Measurements from ENCODE around the gene TPRG1L. TPM values are rescaled to one million over a fixed set of nuclear protein-coding genes. Genes with fewer than 3 reads are reported as not detected.
A peak's percentile ranks its signal among the peaks of the same experiment; 100 is the strongest.

The TPRG1L gene
- total and polyA plus RNA-seq, 10 of the 15 experiments (the other 5 are each of a cell fraction or from before 2014, with no cell fraction given) = 1.5 to 16.5 (median 8.0) TPM

DNA sequence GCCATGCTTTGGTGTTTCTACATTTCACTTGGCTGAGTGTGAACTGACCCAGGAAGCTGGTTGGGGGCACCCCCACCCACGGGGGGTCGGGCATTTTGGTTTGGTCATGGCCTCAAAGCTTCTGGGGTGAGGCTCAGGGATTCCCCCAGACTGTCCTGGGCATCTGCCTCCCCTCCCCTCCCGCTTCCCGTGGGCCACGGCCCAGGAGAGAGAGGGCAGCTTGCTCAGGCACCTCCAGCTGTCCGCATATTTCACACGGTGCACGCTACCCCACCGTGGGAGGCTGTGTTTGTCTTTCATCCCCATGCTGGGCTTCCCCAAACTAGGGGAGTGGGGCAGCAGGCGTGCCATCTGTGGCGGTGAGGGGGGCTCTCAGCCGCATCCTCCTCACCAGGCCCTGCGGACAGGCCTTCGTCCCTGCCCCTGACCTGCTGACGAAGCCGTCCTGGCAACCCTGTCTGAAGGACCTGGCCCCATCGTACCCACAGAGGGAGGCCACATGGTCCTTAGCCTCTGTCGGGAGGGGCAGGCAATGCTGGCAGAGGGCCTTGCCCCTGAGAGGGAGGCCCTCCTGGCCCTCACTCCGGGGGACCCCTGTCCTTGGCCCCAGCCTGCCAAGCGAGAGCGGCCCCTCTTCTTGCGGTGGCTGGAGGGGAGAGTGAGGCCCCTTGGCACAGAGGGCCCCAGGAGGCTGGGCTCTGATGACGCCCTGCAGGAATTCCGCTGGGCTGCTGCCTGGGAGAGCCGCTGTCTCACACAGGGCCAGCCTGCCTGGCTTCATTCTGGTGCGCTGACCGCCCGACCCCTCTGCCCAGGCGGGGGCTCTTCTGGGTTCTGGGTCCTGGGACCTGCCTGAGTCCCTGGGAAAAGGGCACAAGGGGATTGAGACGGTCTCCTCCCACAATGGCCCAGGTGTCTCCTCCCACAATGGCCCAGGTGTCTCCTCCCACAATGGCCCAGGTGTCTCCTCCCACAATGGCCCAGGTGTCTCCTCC, 49.6 kb downstream of the TPRG1L start (continued):
- TF ChIP-seq, protein P1, sequence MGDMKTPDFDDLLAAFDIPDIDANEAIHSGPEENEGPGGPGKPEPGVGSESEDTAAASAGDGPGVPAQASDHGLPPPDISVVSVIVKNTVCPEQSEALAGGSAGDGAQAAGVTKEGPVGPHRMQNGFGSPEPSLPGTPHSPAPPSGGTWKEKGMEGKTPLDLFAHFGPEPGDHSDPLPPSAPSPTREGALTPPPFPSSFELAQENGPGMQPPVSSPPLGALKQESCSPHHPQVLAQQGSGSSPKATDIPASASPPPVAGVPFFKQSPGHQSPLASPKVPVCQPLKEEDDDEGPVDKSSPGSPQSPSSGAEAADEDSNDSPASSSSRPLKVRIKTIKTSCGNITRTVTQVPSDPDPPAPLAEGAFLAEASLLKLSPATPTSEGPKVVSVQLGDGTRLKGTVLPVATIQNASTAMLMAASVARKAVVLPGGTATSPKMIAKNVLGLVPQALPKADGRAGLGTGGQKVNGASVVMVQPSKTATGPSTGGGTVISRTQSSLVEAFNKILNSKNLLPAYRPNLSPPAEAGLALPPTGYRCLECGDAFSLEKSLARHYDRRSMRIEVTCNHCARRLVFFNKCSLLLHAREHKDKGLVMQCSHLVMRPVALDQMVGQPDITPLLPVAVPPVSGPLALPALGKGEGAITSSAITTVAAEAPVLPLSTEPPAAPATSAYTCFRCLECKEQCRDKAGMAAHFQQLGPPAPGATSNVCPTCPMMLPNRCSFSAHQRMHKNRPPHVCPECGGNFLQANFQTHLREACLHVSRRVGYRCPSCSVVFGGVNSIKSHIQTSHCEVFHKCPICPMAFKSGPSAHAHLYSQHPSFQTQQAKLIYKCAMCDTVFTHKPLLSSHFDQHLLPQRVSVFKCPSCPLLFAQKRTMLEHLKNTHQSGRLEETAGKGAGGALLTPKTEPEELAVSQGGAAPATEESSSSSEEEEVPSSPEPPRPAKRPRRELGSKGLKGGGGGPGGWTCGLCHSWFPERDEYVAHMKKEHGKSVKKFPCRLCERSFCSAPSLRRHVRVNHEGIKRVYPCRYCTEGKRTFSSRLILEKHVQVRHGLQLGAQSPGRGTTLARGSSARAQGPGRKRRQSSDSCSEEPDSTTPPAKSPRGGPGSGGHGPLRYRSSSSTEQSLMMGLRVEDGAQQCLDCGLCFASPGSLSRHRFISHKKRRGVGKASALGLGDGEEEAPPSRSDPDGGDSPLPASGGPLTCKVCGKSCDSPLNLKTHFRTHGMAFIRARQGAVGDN (IDR thresholded peaks at IDR 0.05) = peak; percentile 59
- TF ChIP-seq MAX (IDR thresholded peaks at IDR 0.05; ENCODE audit: low read depth, low read length) (peak; percentile 54), TAF1 (IDR thresholded peaks at IDR 0.05; ENCODE audit: borderline replicate concordance, low read depth, low read length) (no peak), ESRRA (IDR thresholded peaks at IDR 0.05; ENCODE audit: low read length) (no peak), ZSCAN29 (IDR thresholded peaks at IDR 0.05) (no peak), EGR1 (IDR thresholded peaks at IDR 0.05; ENCODE audit: borderline replicate concordance in 1 of 2, low read depth in 2 of 2, low read length in 2 of 2) (no peak; a peak in 1 of 3 replicates), PKNOX1 (IDR thresholded peaks at IDR 0.05) (no peak), LARP7 (IDR thresholded peaks at IDR 0.05) (0 out of 2 replicates have a peak, but pooled peaks have one; percentile 58), GABPA (IDR thresholded peaks at IDR 0.05; ENCODE audit: low read depth) (no peak), NFYA (IDR thresholded peaks at IDR 0.05; ENCODE audit: borderline replicate concordance, low read depth, low read length) (no peak), MTA3 (IDR thresholded peaks at IDR 0.05; ENCODE audit: borderline replicate concordance, low read length) (no peak), TCF12 (IDR thresholded peaks at IDR 0.05; ENCODE audit: low read depth, low read length) (peak; percentile 86), RUNX3 (IDR thresholded peaks at IDR 0.05; ENCODE audit: low read length) (no peak), POU2F2 (IDR thresholded peaks at IDR 0.05; ENCODE audit: borderline replicate concordance, low read depth, low read length) (peak; percentile 39; the same call in 1 of the 3 replicates), WRNIP1 (IDR thresholded peaks at IDR 0.05; ENCODE audit: borderline replicate concordance, low read depth, low read length) (no peak), SMAD1 (IDR thresholded peaks at IDR 0.05; ENCODE audit: low read depth, partially characterized antibody) (no peak)
- TF ChIP-seq, protein P2, sequence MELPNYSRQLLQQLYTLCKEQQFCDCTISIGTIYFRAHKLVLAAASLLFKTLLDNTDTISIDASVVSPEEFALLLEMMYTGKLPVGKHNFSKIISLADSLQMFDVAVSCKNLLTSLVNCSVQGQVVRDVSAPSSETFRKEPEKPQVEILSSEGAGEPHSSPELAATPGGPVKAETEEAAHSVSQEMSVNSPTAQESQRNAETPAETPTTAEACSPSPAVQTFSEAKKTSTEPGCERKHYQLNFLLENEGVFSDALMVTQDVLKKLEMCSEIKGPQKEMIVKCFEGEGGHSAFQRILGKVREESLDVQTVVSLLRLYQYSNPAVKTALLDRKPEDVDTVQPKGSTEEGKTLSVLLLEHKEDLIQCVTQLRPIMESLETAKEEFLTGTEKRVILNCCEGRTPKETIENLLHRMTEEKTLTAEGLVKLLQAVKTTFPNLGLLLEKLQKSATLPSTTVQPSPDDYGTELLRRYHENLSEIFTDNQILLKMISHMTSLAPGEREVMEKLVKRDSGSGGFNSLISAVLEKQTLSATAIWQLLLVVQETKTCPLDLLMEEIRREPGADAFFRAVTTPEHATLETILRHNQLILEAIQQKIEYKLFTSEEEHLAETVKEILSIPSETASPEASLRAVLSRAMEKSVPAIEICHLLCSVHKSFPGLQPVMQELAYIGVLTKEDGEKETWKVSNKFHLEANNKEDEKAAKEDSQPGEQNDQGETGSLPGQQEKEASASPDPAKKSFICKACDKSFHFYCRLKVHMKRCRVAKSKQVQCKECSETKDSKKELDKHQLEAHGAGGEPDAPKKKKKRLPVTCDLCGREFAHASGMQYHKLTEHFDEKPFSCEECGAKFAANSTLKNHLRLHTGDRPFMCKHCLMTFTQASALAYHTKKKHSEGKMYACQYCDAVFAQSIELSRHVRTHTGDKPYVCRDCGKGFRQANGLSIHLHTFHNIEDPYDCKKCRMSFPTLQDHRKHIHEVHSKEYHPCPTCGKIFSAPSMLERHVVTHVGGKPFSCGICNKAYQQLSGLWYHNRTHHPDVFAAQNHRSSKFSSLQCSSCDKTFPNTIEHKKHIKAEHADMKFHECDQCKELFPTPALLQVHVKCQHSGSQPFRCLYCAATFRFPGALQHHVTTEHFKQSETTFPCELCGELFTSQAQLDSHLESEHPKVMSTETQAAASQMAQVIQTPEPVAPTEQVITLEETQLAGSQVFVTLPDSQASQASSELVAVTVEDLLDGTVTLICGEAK (IDR thresholded peaks at IDR 0.05; ENCODE audit: borderline replicate concordance) = no peak
- TF ChIP-seq, protein P3, sequence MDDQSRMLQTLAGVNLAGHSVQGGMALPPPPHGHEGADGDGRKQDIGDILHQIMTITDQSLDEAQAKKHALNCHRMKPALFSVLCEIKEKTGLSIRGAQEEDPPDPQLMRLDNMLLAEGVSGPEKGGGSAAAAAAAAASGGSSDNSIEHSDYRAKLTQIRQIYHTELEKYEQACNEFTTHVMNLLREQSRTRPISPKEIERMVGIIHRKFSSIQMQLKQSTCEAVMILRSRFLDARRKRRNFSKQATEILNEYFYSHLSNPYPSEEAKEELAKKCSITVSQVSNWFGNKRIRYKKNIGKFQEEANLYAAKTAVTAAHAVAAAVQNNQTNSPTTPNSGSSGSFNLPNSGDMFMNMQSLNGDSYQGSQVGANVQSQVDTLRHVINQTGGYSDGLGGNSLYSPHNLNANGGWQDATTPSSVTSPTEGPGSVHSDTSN (IDR thresholded peaks at IDR 0.05; ENCODE audit: insufficient replicate concordance, low read depth, low read length) = no peak

All from GM12878 (cell line).